Aorta (tissue), 5 donors: ENCODE data around the gene MEMO1. TPM values are rescaled to one million over a fixed set of nuclear protein-coding genes. Genes with fewer than 3 reads are reported as not detected.

Experiments
- ATAC-seq: fragments of 200-7000 bp; cut with Tn5 transposase; one replicate; pipeline ENCODE4 v1.9.1; 2022; ENCODE audit warnings: moderate library complexity; ENCODE audit not compliant: low FRiP score
- DNase-seq, 2 donors: peaks; one replicate each; pipeline ENCODE4 v3.0.0-alpha.2; 2020
- H3K27ac ChIP-seq, 2 donors: one replicate each; pipeline ENCODE4 v1.5.1; 2013; ENCODE audit warnings: low read length in 2 of 2, mild to moderate bottlenecking in 2 of 2, moderate library complexity in 2 of 2, control low read depth in 1 of 2, inconsistent platforms in 1 of 2, low read depth in 1 of 2
- H3K27me3 ChIP-seq, 2 donors: one replicate each; pipeline ENCODE4 v1.6.1; 2013; ENCODE audit warnings: control low read depth in 1 of 2, low read length in 1 of 2, mild to moderate bottlenecking in 1 of 2, moderate library complexity in 1 of 2; ENCODE audit not compliant: insufficient read depth in 2 of 2, control insufficient read depth in 1 of 2
- H3K36me3 ChIP-seq, 2 donors: one replicate each; pipeline ENCODE4 v1.6.1; 2013; ENCODE audit warnings: control low read depth in 1 of 2, low read length in 1 of 2, mild to moderate bottlenecking in 1 of 2; ENCODE audit not compliant: insufficient read depth in 2 of 2, control insufficient read depth in 1 of 2
- H3K4me1 ChIP-seq, 2 donors: one replicate each; pipeline ENCODE4 v1.6.1; 2013; ENCODE audit warnings: low read length in 2 of 2, control low read depth in 1 of 2, mild to moderate bottlenecking in 1 of 2, moderate library complexity in 1 of 2; ENCODE audit not compliant: insufficient read depth in 2 of 2, control insufficient read depth in 1 of 2
- H3K4me3 ChIP-seq, 2 donors: one replicate each; pipeline ENCODE4 v1.5.1; 2013; ENCODE audit warnings: low read length in 2 of 2, control low read depth in 1 of 2, mild to moderate bottlenecking in 1 of 2
- H3K9me3 ChIP-seq: one replicate; pipeline ENCODE4 v1.6.1; 2013; ENCODE audit warnings: mild to moderate bottlenecking, low read length; ENCODE audit not compliant: control insufficient read depth
- WGBS, 2 donors: extraction: QIAGEN DNeasy Blood & Tissue Kit; methylation state at CpG; one replicate each; pipeline ENCODE4 v1.1.7; 2013; 5-methylcytosine and 5-hydroxymethylcytosine counted together
- intact Hi-C, 2 donors: fragments of 100-400 bp; cut with DNase I; formaldehyde crosslinking; loops; one replicate each; pipeline versions ENCODE4 v1.14.2 to v1.15.0; 2022
- polyA plus RNA-seq, 2 donors: library from polyadenylated mRNA; stranded (reverse); fragments of 200-250 nt; gene quantifications; one replicate each; pipeline ENCODE4 v1.2.3, GENCODE V29; 2013
- total RNA-seq, 2 donors: library from RNA; stranded (reverse); fragmentation: NEBNext Ultra II Directional; extraction: Animal tissue kit (Norgen Biotek cat#: 25700); gene quantifications; one replicate each; pipeline ENCODE4 v1.2.1, GENCODE V29; 2021
- donor health status: healthy with polysubstance abuse.
- donor health status: Bipolar disorder and iron deficiency.
- donor health status: DM: no; HTN: no; CAD: no.
- donor health status: DM: no; HTN: no; CAD: no.
- donor health status: DM: yes; HTN: yes; CAD: no.

MEMO1 gene
- total and polyA plus RNA-seq, 4 donors = 26.5 to 36.2 (median 31.1) TPM

GRCh38 chr2:31940920-31941319 lies 69.9 kb downstream of the MEMO1 start:
- no peaks in the 10 kb centered on the region for H3K27me3 ChIP-seq
- H3K27ac ChIP-seq = no peak overlapping the region
- no peak for ATAC-seq
- H3K4me3 ChIP-seq = no peak overlapping the region
- H3K4me1 ChIP-seq = no peaks in the 10 kb centered on the region
- no peaks in the 10 kb centered on the region for H3K36me3 ChIP-seq
- 100% methylated on average over 1 of the region's 1 CpG for WGBS, 2 donors
- no peaks in the 10 kb centered on the region for H3K9me3 ChIP-seq
- intact Hi-C loops = no loop called here
- DNase-seq = no peak

GRCh38 chr2:31937741-31938140 lies 73.1 kb downstream of the MEMO1 start:
- Histone ChIP-seq H3K4me3 (no peak overlapping the region), H3K27me3 (no peaks in the 10 kb centered on the region), H3K36me3 (no peaks in the 10 kb centered on the region), H3K27ac (no peak overlapping the region), H3K4me1 (no peaks in the 10 kb centered on the region), H3K9me3 (no peaks in the 10 kb centered on the region)
- WGBS, 2 donors = 93 to 97% methylated on average over 3 of the region's 3 CpGs
- DNase-seq = no peak
- intact Hi-C loops = no loop called here
- no peak for ATAC-seq

DNA sequence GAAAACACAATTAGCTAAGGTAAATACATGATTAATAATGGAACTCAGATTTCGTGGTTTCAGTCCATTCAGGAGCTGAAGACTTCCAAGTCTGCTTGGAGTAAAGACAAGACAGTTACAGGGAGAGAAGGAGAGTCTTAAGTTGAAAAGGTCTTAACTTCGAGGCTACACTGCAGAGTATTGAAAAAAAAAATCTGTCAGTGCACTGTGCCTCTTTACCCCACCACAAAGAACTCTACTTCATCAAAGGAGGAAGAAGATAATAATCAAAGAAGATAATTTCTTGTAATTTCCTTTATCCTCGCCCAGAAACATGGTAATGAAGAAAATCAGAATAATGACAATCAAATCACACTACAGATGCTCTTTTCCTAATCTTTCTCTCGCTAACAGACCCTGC lies 75.4 kb downstream of the MEMO1 start:
- ATAC-seq = no peak
- peaks cover 0 to 2% of the 10 kb centered on the region in 2 donors for H3K36me3 ChIP-seq
- no peak for DNase-seq
- intact Hi-C loops = no loop called here
- H3K4me3 ChIP-seq = no peak overlapping the region
- WGBS, 2 donors = 86 to 87% methylated on average over 4 of the region's 4 CpGs
- H3K27ac ChIP-seq = no peak overlapping the region
- H3K27me3 ChIP-seq = no peaks in the 10 kb centered on the region
- H3K4me1 ChIP-seq = no peaks in the 10 kb centered on the region
- no peaks in the 10 kb centered on the region for H3K9me3 ChIP-seq

DNA sequence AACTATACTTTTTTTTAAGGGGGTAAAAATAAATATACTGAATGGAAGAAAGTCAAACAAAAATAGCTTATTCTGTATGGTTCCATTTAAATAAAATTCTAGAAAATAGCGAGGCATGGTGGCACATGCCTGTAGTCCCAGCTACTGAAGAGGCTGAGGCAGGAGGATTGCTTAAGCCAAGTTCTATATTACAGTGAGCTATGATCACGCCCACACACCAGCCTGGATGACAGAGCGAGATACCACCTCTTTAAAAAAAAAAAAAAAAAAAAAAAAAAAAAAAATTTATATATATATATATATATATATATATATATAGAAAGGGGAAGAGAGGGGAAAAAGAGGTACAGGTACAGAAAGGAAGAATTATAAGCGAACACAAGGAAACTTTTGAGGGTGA lies 77.7 kb downstream of the MEMO1 start:
- Histone ChIP-seq H3K9me3 (no peaks in the 10 kb centered on the region), H3K27me3 (no peaks in the 10 kb centered on the region), H3K27ac (no peak overlapping the region), H3K4me3 (no peak overlapping the region), H3K36me3 (peaks cover 0 to 2% of the 10 kb centered on the region in 2 donors), H3K4me1 (no peaks in the 10 kb centered on the region)
- DNase-seq (no peak), ATAC-seq (no peak)
- WGBS, 2 donors = 98% methylated on average over 4 of the region's 4 CpGs
- intact Hi-C loops = no loop called here

DNA sequence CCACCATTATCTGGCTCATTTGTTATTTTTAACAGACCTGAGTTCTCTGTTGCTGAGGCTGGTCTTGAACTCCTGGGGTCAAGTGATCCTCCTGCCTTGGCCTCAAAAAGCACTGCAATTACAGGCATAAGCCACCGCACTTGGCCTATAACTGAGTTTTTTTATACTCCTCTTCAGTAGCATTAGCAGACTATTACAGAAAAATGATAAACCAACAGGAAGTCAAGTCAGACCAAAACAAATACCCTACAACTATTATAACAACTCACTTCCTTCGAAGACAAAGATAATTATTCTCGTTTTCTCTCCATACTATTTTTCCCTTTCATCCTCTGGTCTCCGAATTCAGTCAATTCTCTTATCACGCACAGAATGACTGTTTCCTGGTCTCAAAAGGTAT lies 78.2 kb downstream of the MEMO1 start:
- intact Hi-C loops = no loop called here
- WGBS, 2 donors = 92 to 95% methylated on average over 5 of the region's 5 CpGs
- H3K9me3 ChIP-seq = no peaks in the 10 kb centered on the region
- no peak overlapping the region for H3K4me3 ChIP-seq
- DNase-seq (no peak), ATAC-seq (no peak)
- no peak overlapping the region for H3K27ac ChIP-seq
- peaks cover 0 to 2% of the 10 kb centered on the region in 2 donors for H3K36me3 ChIP-seq
- no peaks in the 10 kb centered on the region for H3K4me1 ChIP-seq
- no peaks in the 10 kb centered on the region for H3K27me3 ChIP-seq

GRCh38 chr2:31931916-31932315 lies 78.9 kb downstream of the MEMO1 start:
- peaks cover 0 to 2% of the 10 kb centered on the region in 2 donors for H3K36me3 ChIP-seq
- ATAC-seq (no peak), DNase-seq (no peak)
- H3K27ac ChIP-seq = no peak overlapping the region
- no peaks in the 10 kb centered on the region for H3K27me3 ChIP-seq
- no peak overlapping the region for H3K4me3 ChIP-seq
- H3K9me3 ChIP-seq = no peaks in the 10 kb centered on the region
- WGBS, 2 donors = 90 to 93% methylated on average over 4 of the region's 4 CpGs
- intact Hi-C loops = no loop called here
- no peaks in the 10 kb centered on the region for H3K4me1 ChIP-seq

GRCh38 chr2:31925517-31925916 lies 85.3 kb downstream of the MEMO1 start:
- H3K27ac ChIP-seq = no peak overlapping the region
- H3K27me3 ChIP-seq = no peaks in the 10 kb centered on the region
- no peaks in the 10 kb centered on the region for H3K36me3 ChIP-seq
- 97 to 100% methylated on average over 2 of the region's 2 CpGs for WGBS, 2 donors
- H3K9me3 ChIP-seq = no peaks in the 10 kb centered on the region
- DNase-seq (no peak), ATAC-seq (no peak)
- no peaks in the 10 kb centered on the region for H3K4me1 ChIP-seq
- H3K4me3 ChIP-seq = no peak overlapping the region
- intact Hi-C loops = no loop called here

GRCh38 chr2:31923662-31924061 lies 87.1 kb downstream of the MEMO1 start:
- no peaks in the 10 kb centered on the region for H3K36me3 ChIP-seq
- DNase-seq = no peak
- ATAC-seq = no peak
- H3K9me3 ChIP-seq = no peaks in the 10 kb centered on the region
- no peak overlapping the region for H3K4me3 ChIP-seq
- H3K27me3 ChIP-seq = no peaks in the 10 kb centered on the region
- H3K4me1 ChIP-seq = no peaks in the 10 kb centered on the region
- H3K27ac ChIP-seq = no peak overlapping the region
- intact Hi-C loops = no loop called here

GRCh38 chr2:31922542-31923408 lies 88.0 kb downstream of the MEMO1 start:
- Histone ChIP-seq H3K4me3 (no peak overlapping the region), H3K9me3 (no peaks in the 10 kb centered on the region), H3K36me3 (no peaks in the 10 kb centered on the region), H3K27ac (no peak overlapping the region), H3K4me1 (no peaks in the 10 kb centered on the region), H3K27me3 (no peaks in the 10 kb centered on the region)
- ATAC-seq (no peak), DNase-seq (no peak)
- WGBS, 2 donors = 89 to 90% methylated on average over 9 of the region's 9 CpGs
- intact Hi-C loops = no loop called here
